AG04449 (cell line): ENCODE results near the gene CYP27C1.
A peak's percentile ranks its signal among the peaks of the same experiment; 100 is the strongest.
"Not testable (repeated sequence)": the region's sequence is repeated elsewhere in the genome, so short reads cannot be mapped to it uniquely, and the experiment has no call there.

Experiments
- CTCF ChIA-PET: fragments of 350-600 bp; formaldehyde crosslinking; extraction: SDS; loops from one replicate; lab custom pipeline; 2021; ENCODE audit warnings: antibody characterized with exemption; lab: Yijun Ruan, JAX
- POLR2A ChIA-PET: fragments of 400-600, 350-600 bp; formaldehyde crosslinking; extraction: SDS; loops from one replicate; lab custom pipeline; 2020; ENCODE audit warnings: antibody characterized with exemption, inconsistent platforms; lab: Yijun Ruan, JAX
- DNase-seq: peaks from one replicate; pipeline ENCODE4 v3.0.0-alpha.2; 2010; ENCODE audit warnings: low read depth, low spot score
- H3K4me3 ChIP-seq: 2 replicates; pipeline ENCODE4 v1.5.1; 2011; ENCODE audit warnings: low read depth, mild to moderate bottlenecking, control low read depth, low read length
- CTCF ChIP-seq: IDR thresholded peaks from one replicate; pipeline ENCODE4 v1.5.1; 2011; ENCODE audit warnings: mild to moderate bottlenecking, moderate library complexity, low read length, control low read depth, inconsistent platforms; ENCODE audit not compliant: insufficient read depth; ENCODE audit errors: missing control alignments

The CYP27C1 gene

DNA sequence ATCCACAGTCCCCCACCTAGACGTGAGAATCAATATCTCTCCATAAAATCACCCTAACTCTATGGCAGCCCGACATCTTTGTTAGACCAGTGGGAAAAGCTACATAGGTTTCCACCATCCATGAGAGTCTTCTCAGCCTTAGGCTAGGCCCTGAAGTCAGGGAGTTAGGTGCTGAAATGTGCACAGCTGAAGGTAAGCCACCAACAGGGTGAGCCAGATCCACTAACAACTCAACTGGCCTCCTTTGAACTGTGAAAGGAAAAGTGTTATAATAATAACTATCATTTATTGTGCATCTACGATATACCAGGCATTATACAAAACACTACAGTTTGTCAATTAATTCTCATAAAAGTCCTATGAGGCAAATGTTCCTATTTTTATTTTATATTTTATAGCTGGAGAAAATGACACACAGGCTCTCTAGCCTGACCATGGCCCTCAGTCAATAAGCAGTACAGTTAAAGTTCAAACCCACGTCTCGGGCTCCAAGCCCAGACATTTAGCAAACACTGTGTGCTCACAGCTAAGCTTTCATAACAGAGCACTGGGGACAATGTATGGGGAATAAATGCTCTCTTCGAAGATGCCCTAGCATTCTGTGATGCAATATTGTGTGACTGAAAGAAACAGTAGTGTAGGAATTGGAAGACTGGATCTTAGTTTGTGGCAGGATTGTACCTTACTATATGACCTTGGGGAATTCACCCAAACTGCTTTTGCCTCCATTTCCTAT lies 11.2 kb upstream of the CYP27C1 start:
- ChIA-PET POLR2A (no interaction called here), CTCF (interaction anchor here (1.2 kb wide), 1 partner anchor 34 kb away, joined by 3 read pairs; no protein-coding TSS in a partner anchor)
- no peak for TF ChIP-seq CTCF
- no peak for DNase-seq
- H3K4me3 ChIP-seq, result no peak overlapping the region

DNA sequence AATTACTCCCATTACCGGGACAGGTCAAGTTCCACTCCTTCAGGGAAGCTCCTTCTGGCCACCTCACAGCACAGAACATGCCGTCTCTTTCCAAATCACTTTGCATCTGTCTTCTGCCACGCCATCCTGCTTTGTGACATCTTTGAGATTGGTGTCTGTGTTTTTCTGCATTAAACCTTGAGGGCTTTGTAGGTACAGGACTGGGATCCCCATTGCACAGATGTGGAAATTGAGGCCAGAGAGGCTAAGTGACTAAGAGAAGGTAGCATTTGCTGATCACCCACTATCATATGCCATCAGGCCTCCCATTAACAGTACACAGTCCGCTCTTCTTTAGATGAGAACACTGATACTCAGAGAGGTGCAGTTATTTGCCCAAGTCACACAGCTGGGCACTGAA lies 9.5 kb upstream of the CYP27C1 start:
- no peak for TF ChIP-seq CTCF
- CTCF ChIA-PET, result no interaction called here
- DNase-seq, result no peak
- POLR2A ChIA-PET, result no interaction called here
- no peak overlapping the region for H3K4me3 ChIP-seq

DNA sequence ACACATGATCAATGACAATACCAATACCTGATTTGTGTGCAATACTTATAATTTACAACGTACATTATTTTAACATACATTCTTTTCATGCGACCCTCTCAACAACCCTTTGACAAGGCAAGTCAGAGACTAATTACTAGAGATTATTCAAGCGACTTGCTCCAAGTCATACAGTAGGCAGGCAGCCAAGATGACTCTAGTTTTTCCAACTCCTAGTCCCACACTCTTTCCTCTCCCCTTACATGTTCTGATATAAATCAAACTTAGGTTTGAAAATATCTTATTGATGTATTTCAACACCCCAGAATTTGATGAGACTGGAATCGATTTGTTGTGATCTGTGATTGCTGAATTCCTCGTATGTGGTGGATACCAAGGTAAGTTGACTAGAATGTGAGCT lies 8.0 kb upstream of the CYP27C1 start:
- TF ChIP-seq CTCF, result no peak
- no peak overlapping the region for H3K4me3 ChIP-seq
- ChIA-PET POLR2A (no interaction called here), CTCF (no interaction called here)
- no peak for DNase-seq

DNA sequence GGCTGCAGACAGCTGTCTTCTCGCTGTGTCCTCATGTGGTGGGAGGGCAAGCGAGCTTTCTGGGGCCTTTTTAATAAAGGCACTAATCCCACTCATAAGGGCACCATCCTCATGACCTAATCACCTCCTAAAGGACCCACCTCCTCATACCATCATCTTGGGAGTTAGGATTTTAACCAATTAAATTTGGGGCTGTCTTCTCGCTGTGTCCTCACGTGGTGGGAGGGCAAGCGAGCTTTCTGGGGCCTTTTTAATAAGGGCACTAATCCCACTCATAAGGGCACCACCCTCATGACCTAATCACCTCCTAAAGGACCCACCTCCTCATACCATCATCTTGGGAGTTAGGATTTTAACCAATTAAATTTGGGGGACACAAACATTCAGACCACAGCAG lies 7.2 kb upstream of the CYP27C1 start:
- DNase-seq, POLR2A ChIA-PET, H3K4me3 ChIP-seq, CTCF ChIA-PET: not testable (repeated sequence)

DNA sequence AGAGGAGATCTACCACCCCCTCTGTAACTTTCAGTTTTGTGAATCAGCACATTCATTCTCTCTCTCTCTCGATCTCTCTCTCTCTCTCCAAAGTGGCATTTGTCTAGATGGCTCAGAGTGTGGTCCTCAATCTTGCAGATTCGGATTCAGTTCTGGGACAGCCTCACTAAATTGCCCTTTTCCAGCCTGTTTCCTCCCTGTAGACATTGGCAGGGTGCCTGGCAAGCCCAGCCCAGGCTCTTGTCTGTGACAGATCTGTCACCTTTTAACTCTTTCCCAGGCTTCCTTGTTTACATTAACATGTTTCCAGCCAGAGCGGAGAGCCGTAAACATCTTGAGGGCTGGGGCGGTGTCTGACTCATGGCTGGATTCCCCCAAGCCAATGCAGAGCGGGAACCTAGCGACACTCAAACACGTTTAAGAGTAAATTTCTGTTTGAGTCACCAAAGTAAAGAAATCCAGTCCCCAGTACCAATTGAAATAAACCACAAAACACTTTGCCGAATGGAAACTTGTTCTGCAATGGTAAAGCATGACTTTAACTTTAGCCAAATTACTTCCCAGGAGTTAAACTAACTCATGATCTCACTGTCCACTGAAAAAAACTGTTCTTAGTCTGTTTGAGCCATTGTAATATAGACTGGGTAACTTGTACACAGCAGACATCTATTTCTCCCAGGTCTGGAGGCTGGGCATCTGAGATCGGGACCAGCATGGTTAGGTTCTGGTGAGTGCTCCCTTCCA lies 6.6 kb upstream of the CYP27C1 start:
- peak overlapping the region; percentile 29 for H3K4me3 ChIP-seq
- TF ChIP-seq CTCF, result no peak
- DNase-seq, result peak; percentile 65
- POLR2A ChIA-PET, result no interaction called here
- CTCF ChIA-PET, result no interaction called here

DNA sequence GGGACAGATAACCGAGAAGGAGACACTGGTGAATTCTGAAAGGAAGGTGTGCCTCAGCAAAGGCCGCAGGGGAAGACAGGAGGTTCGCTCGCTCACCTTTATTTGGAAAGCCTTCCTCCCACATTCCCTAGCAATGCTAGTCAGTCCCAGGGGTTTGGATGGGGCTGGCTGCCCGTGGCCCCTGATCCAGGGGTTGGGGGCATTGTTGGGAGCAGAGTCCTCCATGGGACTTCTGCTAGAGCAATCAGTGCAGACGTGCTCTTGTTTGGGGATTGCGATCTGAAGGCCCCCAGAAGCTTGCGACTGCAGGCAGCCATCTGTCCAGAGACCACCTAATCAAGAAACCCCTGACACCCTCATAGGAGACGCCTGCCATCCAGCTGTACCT lies 6.0 kb upstream of the CYP27C1 start:
- ChIA-PET POLR2A (no interaction called here), CTCF (no interaction called here)
- peak overlapping the region; percentile 29; the same call in 1 of the 2 replicates for H3K4me3 ChIP-seq
- DNase-seq, result no peak
- no peak for TF ChIP-seq CTCF
